Heart right ventricle (tissue), 16 donors: ENCODE data around the gene FAF1. TPM values are rescaled to one million over a fixed set of nuclear protein-coding genes. Genes with fewer than 3 reads are reported as not detected.
"Not testable (repeated sequence)": the region's sequence is repeated elsewhere in the genome, so short reads cannot be mapped to it uniquely, and the experiment has no call there.

Experiments
- ATAC-seq, 8 donors: fragments of 200-7000 bp; cut with Tn5 transposase; one replicate each; pipeline ENCODE4 v1.9.1; 2020; ENCODE audit warnings: mild to moderate bottlenecking in 8 of 8, moderate library complexity in 8 of 8, moderate number of reproducible peaks in 1 of 8
- DNase-seq, 2 donors: peaks; one replicate each; pipeline ENCODE4 v3.0.0-alpha.2; 2020
- H3K27ac ChIP-seq, 10 donors: fragments of 200-600 bp; sonication (generic) in 2 of 10; one replicate each; pipeline versions ENCODE4 v1.5.0 to v1.8.0; 2020 to 2022; ENCODE audit warnings: mild to moderate bottlenecking in 3 of 10
- H3K27me3 ChIP-seq, 7 donors: fragments of 200-600 bp; one replicate each; pipeline ENCODE4 v1.8.0; 2021 to 2022; ENCODE audit warnings: mild to moderate bottlenecking in 2 of 7
- H3K36me3 ChIP-seq, 9 donors: fragments of 200-600 bp; sonication (generic) in 1 of 9; one replicate each; pipeline versions ENCODE4 v1.5.0 to v1.8.0; 2020 to 2022; ENCODE audit warnings: mild to moderate bottlenecking in 2 of 9
- H3K4me1 ChIP-seq, 9 donors: fragments of 200-600 bp; sonication (generic) in 1 of 9; one replicate each; pipeline versions ENCODE4 v1.5.0 to v1.8.0; 2020 to 2022; ENCODE audit warnings: mild to moderate bottlenecking in 4 of 9
- H3K4me3 ChIP-seq, 10 donors: fragments of 200-600 bp; sonication (generic) in 2 of 10; one replicate each; pipeline versions ENCODE4 v1.5.0 to v1.8.0; 2020 to 2022; ENCODE audit warnings: mild to moderate bottlenecking in 7 of 10, moderate library complexity in 2 of 10
- H3K9me3 ChIP-seq, 11 donors: fragments of 200-600 bp in 10 of 11; sonication (generic) in 2 of 11; one replicate each; pipeline versions ENCODE4 v1.5.0 to v1.8.0; 2013 to 2022; ENCODE audit warnings: mild to moderate bottlenecking in 2 of 11, control low read depth in 1 of 11, moderate library complexity in 1 of 11
- CTCF ChIP-seq, 9 donors: fragments of 200-600 bp; sonication (generic) in 2 of 9; IDR thresholded peaks; one replicate each; pipeline versions ENCODE4 v1.5.0 to v1.8.0; 2021 to 2022; ENCODE audit warnings: antibody characterized with exemption in 9 of 9, mild to moderate bottlenecking in 5 of 9, moderate library complexity in 1 of 9
- WGBS, 2 donors: extraction: QIAGEN DNeasy Blood & Tissue Kit; methylation state at CpG; one replicate each; pipeline ENCODE4 v1.1.7; 2013; ENCODE audit warnings: inconsistent platforms in 1 of 2; 5-methylcytosine and 5-hydroxymethylcytosine counted together
- intact Hi-C, 10 donors: fragments of 100-400 bp; cut with DNase I; formaldehyde crosslinking; loops; one replicate each; pipeline versions ENCODE4 v1.11.1 to v1.14.2; 2022
- polyA plus RNA-seq, 2 donors: library from polyadenylated mRNA; stranded (reverse); fragments of 200-250 nt; gene quantifications; one replicate each; pipeline ENCODE4 v1.2.3, GENCODE V29; 2013
- total RNA-seq, 10 donors: library from RNA; stranded (reverse); fragmentation: NEBNext Ultra II Directional in 3 of 10; extraction: Animal tissue kit (Norgen Biotek cat#: 25700) in 3 of 10; gene quantifications; one replicate each; pipeline versions ENCODE4 v1.2.1 to v1.2.4, GENCODE V29; 2021 to 2023
- donor health status: Arrhythmogenic right ventricular cardiomyopathy.
- donor health status: ischemic (EF 13 %, LVEDD 7.1; RV severe dilation, severe dysfunction).
- donor health status: healthy with polysubstance abuse.
- donor health status: DM: no; HTN: yes; CAD: no.
- donor health status: DM: no; HTN: no; CAD: no.
- donor health status: ischemic (EF 25% LVEDD 6.9; RV normal size, moderate dysfunction).
- donor health status: ischemic (EF 25% LVEDD 5.7; RV mildly dilated, moderate dysfunction).
- donor health status: healthy.
- donor health status: DM: yes; HTN: yes; CAD: no.
- donor health status: Ischemic cardiomyopathy.
- donor health status: ischemic (EF 35%, LVEDD 5.7; RV mildly dilated, moderate dysfunction).
- donor health status: nonischemic (EF 11% LVEDD 7.7; RV severe dilation, severe dysfunction).
- donor health status: DM: yes; HTN: yes; CAD: no.
- donor health status: PGD.
- donor health status: ischemic (EF 29% LVEDD 5.4; RV normal size, mild dysfunction).
- donor health status: nonischemic (EF 23%, LVEDD 6.1; RV moderate dilation, normal function).

Gene FAF1
- total and polyA plus RNA-seq, 12 donors = 30.9 to 102 (median 88.9) TPM

GRCh38 chr1:50913954-50914353 is 46.1 kb downstream of the FAF1 start:
- Histone ChIP-seq H3K36me3 (no peaks in the 10 kb centered on the region), H3K27me3 (no peaks in the 10 kb centered on the region), H3K4me3 (no peak overlapping the region), H3K9me3 (no peaks in the 10 kb centered on the region), H3K27ac (no peak overlapping the region), H3K4me1 (peaks cover 0 to 40% (median 18%) of the 10 kb centered on the region in 9 donors)
- no peak for TF ChIP-seq CTCF (IDR thresholded peaks at IDR 0.05)
- 94 to 98% methylated on average over 1 of the region's 1 CpG for WGBS, 2 donors
- ATAC-seq (no peak), DNase-seq (no peak)
- intact Hi-C loops = no loop called here

GRCh38 chr1:50910356-50910755 is 49.7 kb downstream of the FAF1 start:
- DNase-seq, H3K27ac ChIP-seq, H3K4me3 ChIP-seq, ATAC-seq, H3K36me3 ChIP-seq, intact Hi-C loops, H3K27me3 ChIP-seq: not testable (repeated sequence)
- peaks cover 0 to 21% (median 2%) of the 10 kb centered on the region in 9 donors for H3K4me1 ChIP-seq
- H3K9me3 ChIP-seq = peaks cover 0 to 17% (median 3%) of the 10 kb centered on the region in 11 donors
- 95 to 96% methylated on average over 12 of the region's 12 CpGs for WGBS, 2 donors

- H3K36me3 ChIP-seq, DNase-seq, ATAC-seq, H3K27ac ChIP-seq, intact Hi-C loops, H3K4me3 ChIP-seq, H3K27me3 ChIP-seq: not testable (repeated sequence)
- Histone ChIP-seq H3K4me1 (peaks cover 0 to 12% (median 0%) of the 10 kb centered on the region in 9 donors), H3K9me3 (peaks cover 0 to 17% (median 3%) of the 10 kb centered on the region in 11 donors)
Measured at GRCh38 chr1:50907610-50908009, 52.5 kb downstream of the FAF1 start.

GRCh38 chr1:50906050-50906449 is 54.0 kb downstream of the FAF1 start:
- H3K4me3 ChIP-seq, H3K27ac ChIP-seq, H3K36me3 ChIP-seq, intact Hi-C loops, DNase-seq, H3K27me3 ChIP-seq, H3K4me1 ChIP-seq, ATAC-seq: not testable (repeated sequence)
- peaks cover 0 to 17% (median 3%) of the 10 kb centered on the region in 11 donors for H3K9me3 ChIP-seq
- WGBS, 2 donors = 89 to 91% methylated on average over 1 of the region's 1 CpG

- no peak for ATAC-seq
- 93 to 97% methylated on average over 1 of the region's 1 CpG for WGBS, 2 donors
- DNase-seq = no peak
- no peak for TF ChIP-seq CTCF (IDR thresholded peaks at IDR 0.05)
- intact Hi-C loops = no loop called here
- Histone ChIP-seq H3K4me3 (no peak overlapping the region), H3K27me3 (no peaks in the 10 kb centered on the region), H3K4me1 (no peaks in the 10 kb centered on the region), H3K36me3 (no peaks in the 10 kb centered on the region), H3K9me3 (peaks cover 0 to 17% (median 3%) of the 10 kb centered on the region in 11 donors), H3K27ac (no peak overlapping the region)
Measured at GRCh38 chr1:50902419-50902818, 57.6 kb downstream of the FAF1 start.

GRCh38 chr1:50901872-50902271 is 58.2 kb downstream of the FAF1 start:
- H3K36me3 ChIP-seq = no peaks in the 10 kb centered on the region
- no peak for ATAC-seq
- no peak overlapping the region for H3K4me3 ChIP-seq
- peaks cover 0 to 16% (median 3%) of the 10 kb centered on the region in 11 donors for H3K9me3 ChIP-seq
- no peak for DNase-seq
- no peaks in the 10 kb centered on the region for H3K27me3 ChIP-seq
- intact Hi-C loops = no loop called here
- 0% methylated on average over 1 of the region's 1 CpG for WGBS, 2 donors
- no peak overlapping the region for H3K27ac ChIP-seq
- H3K4me1 ChIP-seq = no peaks in the 10 kb centered on the region
- no peak for TF ChIP-seq CTCF (IDR thresholded peaks at IDR 0.05)
